Measurements from ENCODE around the gene SLA2. TPM values are rescaled to one million over a fixed set of nuclear protein-coding genes. Genes with fewer than 3 reads are reported as not detected.
"Not testable (repeated sequence)": the region's sequence is repeated elsewhere in the genome, so short reads cannot be mapped to it uniquely, and the experiment has no call there.

The SLA2 gene
- total RNA-seq, 4 donors from 2014 or later = 0.13 to 0.50 (median 0.28) TPM

DNA sequence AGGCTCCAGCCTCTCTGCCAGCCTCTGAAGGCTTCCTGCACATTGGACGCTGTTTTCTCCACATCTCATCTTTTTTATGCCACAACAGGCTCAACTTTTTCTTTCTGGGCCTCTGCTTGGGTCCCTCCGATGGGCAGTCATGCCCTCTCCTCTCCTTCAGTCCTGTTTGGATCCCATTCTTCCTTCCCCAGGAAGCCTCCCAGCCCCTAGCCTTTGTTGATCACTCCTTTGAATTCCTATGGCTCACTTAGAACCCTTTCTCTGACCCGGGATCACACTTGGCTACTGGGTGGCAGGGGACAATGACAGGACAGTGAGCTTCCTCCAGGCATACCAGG is 4.5 kb downstream of the SLA2 start:
- Histone ChIP-seq H3K36me3 (no peaks in the 10 kb centered on the region), H3K9me3 (no peaks in the 10 kb centered on the region), H3K4me3 (replicated peaks in 1 of 3) (no peak overlapping the region), H3K4me1 (no peaks in the 10 kb centered on the region), H3K27me3 (no peaks in the 10 kb centered on the region), H3K27ac (no peak overlapping the region)
- 84% methylated on average over 3 of the region's 3 CpGs for WGBS, 2 donors
- intact Hi-C loops (cut with DNase I) = no loop called here
- TF ChIP-seq, protein P1, sequence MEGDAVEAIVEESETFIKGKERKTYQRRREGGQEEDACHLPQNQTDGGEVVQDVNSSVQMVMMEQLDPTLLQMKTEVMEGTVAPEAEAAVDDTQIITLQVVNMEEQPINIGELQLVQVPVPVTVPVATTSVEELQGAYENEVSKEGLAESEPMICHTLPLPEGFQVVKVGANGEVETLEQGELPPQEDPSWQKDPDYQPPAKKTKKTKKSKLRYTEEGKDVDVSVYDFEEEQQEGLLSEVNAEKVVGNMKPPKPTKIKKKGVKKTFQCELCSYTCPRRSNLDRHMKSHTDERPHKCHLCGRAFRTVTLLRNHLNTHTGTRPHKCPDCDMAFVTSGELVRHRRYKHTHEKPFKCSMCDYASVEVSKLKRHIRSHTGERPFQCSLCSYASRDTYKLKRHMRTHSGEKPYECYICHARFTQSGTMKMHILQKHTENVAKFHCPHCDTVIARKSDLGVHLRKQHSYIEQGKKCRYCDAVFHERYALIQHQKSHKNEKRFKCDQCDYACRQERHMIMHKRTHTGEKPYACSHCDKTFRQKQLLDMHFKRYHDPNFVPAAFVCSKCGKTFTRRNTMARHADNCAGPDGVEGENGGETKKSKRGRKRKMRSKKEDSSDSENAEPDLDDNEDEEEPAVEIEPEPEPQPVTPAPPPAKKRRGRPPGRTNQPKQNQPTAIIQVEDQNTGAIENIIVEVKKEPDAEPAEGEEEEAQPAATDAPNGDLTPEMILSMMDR (IDR thresholded peaks at IDR 0.05) = no peak
- TF ChIP-seq POLR2A (IDR thresholded peaks at IDR 0.05) = no peak
- DNase-seq = no peak

DNA sequence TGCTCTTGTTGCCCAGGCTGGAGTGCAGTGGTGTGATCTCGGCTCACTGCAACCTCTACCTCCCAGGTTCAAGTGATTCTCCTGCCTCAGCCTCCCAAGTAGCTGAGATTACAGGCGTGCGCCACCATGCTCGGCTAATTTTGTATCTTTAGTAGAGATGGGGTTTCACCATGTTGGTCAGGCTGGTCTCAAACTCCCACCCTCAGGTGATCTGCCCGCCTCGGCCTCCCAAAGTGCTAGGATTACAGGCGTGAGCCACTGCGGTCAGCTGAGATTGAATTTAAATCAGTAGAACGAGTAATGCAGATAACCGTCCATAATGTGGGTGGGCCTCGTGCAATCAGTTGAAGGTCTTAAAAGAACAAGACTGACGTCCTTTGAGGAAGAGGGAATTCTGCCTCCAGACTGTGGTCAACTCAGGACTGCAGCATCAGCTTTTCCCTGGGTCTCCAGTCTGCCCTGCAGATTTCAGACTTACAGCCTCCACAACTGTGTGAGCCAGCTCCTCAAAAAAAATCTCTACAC is 7.1 kb downstream of the SLA2 start:
- H3K36me3 ChIP-seq; H3K9me3 ChIP-seq; H3K27me3 ChIP-seq; H3K4me3 ChIP-seq (replicated peaks in 1 of 3); H3K4me1 ChIP-seq; DNase-seq; intact Hi-C loops (cut with DNase I); H3K27ac ChIP-seq: not testable (repeated sequence)
- WGBS, 2 donors = 94 to 97% methylated on average over 12 of the region's 12 CpGs

DNA sequence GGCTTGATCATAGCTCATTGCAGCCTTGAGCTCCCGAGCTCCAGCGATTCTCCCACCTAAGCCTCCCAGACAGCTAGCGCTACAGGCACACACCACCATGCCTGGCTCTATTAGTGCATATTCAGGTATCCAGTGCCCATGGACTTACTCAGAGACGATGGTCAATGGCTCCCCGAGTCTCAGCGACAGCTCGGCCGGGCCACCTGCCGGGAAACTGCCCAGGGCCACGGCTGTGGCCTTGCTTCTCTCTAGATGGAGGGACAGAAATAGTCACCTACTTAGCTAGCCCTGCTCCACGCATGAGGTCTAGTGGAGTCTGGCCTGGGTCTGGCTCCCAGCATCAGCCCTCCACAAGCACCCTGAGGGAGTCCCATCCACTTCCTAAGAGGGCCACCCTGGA is 11.7 kb downstream of the SLA2 start:
- Histone ChIP-seq H3K27ac (no peak overlapping the region), H3K27me3 (no peaks in the 10 kb centered on the region), H3K4me3 (replicated peaks in 1 of 3) (no peak overlapping the region), H3K4me1 (no peaks in the 10 kb centered on the region), H3K9me3 (no peaks in the 10 kb centered on the region), H3K36me3 (no peaks in the 10 kb centered on the region)
- DNase-seq = no peak
- 93 to 94% methylated on average over 4 to 11 of the region's 11 CpGs for WGBS, 2 donors
- intact Hi-C loops (cut with DNase I) = no loop called here
- TF ChIP-seq POLR2A (IDR thresholded peaks at IDR 0.05) = no peak
- TF ChIP-seq, protein P1 (IDR thresholded peaks at IDR 0.05) = no peak

DNA sequence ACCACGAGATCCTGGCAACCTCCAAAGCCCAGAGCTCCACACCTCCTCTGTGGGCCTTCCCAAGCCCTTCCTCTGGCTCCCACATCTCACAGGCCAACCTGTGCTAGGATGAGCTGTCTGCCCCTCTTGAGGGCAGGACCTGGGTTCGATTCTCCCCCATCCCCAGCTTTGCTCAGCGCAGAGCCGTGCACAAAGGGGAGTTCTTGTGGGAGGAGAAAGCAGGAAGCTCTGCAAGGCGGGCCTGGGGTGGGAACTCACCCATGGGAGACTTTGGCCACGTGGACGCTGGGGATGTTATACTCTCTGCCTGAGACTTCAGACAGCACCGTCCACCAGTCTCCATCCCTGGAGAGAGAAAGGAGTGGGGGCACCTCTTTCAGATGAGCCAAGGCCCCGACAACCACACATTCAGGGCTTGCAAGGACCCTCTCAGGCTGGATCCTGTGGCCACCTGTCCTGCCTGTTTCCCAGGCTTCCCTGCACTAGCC is 12.7 kb downstream of the SLA2 start:
- Histone ChIP-seq H3K27me3 (no peaks in the 10 kb centered on the region), H3K36me3 (no peaks in the 10 kb centered on the region), H3K4me3 (replicated peaks in 1 of 3) (no peak overlapping the region), H3K4me1 (no peaks in the 10 kb centered on the region), H3K27ac (no peak overlapping the region), H3K9me3 (no peaks in the 10 kb centered on the region)
- no peak for TF ChIP-seq POLR2A (IDR thresholded peaks at IDR 0.05)
- TF ChIP-seq, protein P1 (IDR thresholded peaks at IDR 0.05) = no peak
- no peak for DNase-seq
- intact Hi-C loops (cut with DNase I) = no loop called here
- 84 to 85% methylated on average over 7 to 8 of the region's 9 CpGs for WGBS, 2 donors

DNA sequence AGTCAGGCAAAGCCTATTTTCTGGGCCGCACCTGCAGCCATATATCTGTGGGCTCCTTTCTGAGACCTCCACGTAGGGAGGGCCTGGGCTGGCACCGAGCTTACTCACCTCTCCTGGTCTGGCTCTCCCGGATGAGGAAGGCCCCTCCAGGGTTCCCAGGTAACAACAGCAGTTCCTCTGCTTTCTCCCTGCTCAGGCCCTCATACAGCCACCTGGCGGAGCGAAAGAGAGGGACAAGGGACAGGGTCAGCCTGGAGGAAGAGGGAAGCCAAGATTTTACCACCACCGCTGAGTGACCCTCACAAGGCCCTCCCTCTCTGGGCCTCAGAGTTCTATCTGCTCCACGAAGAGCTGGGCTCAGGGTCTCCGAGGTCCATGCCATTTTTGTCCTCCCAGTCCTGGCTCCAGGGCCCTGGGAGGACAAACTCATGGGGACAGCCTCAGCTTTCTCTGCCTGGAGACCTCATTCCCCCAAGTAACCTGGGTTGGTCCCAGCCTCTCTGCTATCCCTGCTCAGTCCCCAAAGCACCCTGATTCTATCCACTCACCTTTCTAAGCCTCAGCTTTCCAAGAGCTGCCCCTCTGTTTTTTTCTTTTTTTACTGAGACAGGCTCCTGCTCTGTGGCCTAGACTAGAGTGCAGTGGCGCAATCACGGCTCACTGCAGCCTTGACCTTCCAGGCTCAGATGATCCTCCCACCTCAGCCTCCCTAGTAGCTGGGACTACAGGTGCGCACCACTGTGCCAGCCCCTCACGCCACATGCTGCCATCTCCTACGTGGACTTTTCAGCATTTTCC is 13.3 kb downstream of the SLA2 start:
- DNase-seq = no peak
- WGBS, 2 donors = 78 to 85% methylated on average over 11 to 13 of the region's 14 CpGs
- no peaks in the 10 kb centered on the region for H3K4me1 ChIP-seq
- no peaks in the 10 kb centered on the region for H3K9me3 ChIP-seq
- TF ChIP-seq, protein P1 (IDR thresholded peaks at IDR 0.05) = no peak
- TF ChIP-seq POLR2A (IDR thresholded peaks at IDR 0.05) = no peak
- no peaks in the 10 kb centered on the region for H3K36me3 ChIP-seq
- intact Hi-C loops (cut with DNase I) = no loop called here
- H3K27me3 ChIP-seq = no peaks in the 10 kb centered on the region
- no peak overlapping the region for H3K4me3 ChIP-seq (replicated peaks in 1 of 3)
- H3K27ac ChIP-seq = no peak overlapping the region
